ENCODE results near the gene ICOSLG. TPM values are rescaled to one million over a fixed set of nuclear protein-coding genes. Genes with fewer than 3 reads are reported as not detected.
A peak's percentile ranks its signal among the peaks of the same experiment; 100 is the strongest.

Gene ICOSLG
- total RNA-seq, 4 donors from 2014 or later = 0.54 to 2.9 (median 1.3) TPM

DNA sequence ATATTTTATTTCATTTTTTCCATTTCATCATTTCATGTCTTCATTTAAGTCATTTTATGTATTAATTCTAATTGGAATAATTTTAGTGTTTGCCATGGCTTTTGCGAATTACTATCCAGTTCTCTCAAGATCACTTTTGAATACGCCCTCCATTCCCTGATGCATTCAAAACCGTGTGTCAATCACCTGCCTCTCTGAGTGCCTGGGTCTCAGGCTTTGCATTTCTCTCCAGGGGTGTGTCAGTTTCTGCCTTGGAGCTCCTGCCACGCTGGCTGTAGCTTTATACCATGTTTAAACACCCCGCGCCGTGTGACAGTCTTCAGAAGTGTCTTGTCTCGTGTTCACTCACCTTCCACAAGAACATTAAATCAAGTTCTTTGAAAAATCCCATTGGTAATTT is 28.3 kb upstream of the ICOSLG start:
- Histone ChIP-seq H3K36me3 (no peaks in the 10 kb centered on the region), H3K27ac (no peak overlapping the region), H3K27me3 (no peaks in the 10 kb centered on the region), H3K4me3 (replicated peaks in 1 of 3) (no peak overlapping the region), H3K4me1 (no peaks in the 10 kb centered on the region), H3K9me3 (no peaks in the 10 kb centered on the region)
- 80 to 83% methylated on average over 8 of the region's 8 CpGs for WGBS, 2 donors
- intact Hi-C loops (cut with DNase I) = no loop called here
- no peak for DNase-seq
- TF ChIP-seq POLR2A (IDR thresholded peaks at IDR 0.05) = no peak
- no peak for TF ChIP-seq CTCF (IDR thresholded peaks at IDR 0.05)

- DNase-seq = no peak
- Histone ChIP-seq H3K27me3 (no peaks in the 10 kb centered on the region), H3K4me3 (replicated peaks in 1 of 3) (no peak overlapping the region), H3K36me3 (no peaks in the 10 kb centered on the region), H3K9me3 (no peaks in the 10 kb centered on the region), H3K27ac (no peak overlapping the region), H3K4me1 (no peaks in the 10 kb centered on the region)
- TF ChIP-seq CTCF (IDR thresholded peaks at IDR 0.05) = peak in 1 of 6 experiments; percentile 4
- no peak for TF ChIP-seq POLR2A (IDR thresholded peaks at IDR 0.05)
- WGBS, 2 donors = 74 to 86% methylated on average over 19 of the region's 19 CpGs
- intact Hi-C loops (cut with DNase I) = no loop called here
These were observed 27.0 kb upstream of the ICOSLG start for GRCh38 chr21:44267655-44268142.

GRCh38 chr21:44265734-44266270 is 25.1 kb upstream of the ICOSLG start:
- H3K4me1 ChIP-seq = no peaks in the 10 kb centered on the region
- H3K9me3 ChIP-seq = no peaks in the 10 kb centered on the region
- H3K36me3 ChIP-seq = no peaks in the 10 kb centered on the region
- WGBS, 2 donors = 97 to 98% methylated on average over 7 to 9 of the region's 17 CpGs
- TF ChIP-seq POLR2A (IDR thresholded peaks at IDR 0.05) (no peak), CTCF (IDR thresholded peaks at IDR 0.05) (no peak)
- intact Hi-C loops (cut with DNase I) = no loop called here
- no peaks in the 10 kb centered on the region for H3K27me3 ChIP-seq
- DNase-seq = no peak
- H3K4me3 ChIP-seq (replicated peaks in 1 of 3) = no peak overlapping the region
- H3K27ac ChIP-seq = no peak overlapping the region

DNA sequence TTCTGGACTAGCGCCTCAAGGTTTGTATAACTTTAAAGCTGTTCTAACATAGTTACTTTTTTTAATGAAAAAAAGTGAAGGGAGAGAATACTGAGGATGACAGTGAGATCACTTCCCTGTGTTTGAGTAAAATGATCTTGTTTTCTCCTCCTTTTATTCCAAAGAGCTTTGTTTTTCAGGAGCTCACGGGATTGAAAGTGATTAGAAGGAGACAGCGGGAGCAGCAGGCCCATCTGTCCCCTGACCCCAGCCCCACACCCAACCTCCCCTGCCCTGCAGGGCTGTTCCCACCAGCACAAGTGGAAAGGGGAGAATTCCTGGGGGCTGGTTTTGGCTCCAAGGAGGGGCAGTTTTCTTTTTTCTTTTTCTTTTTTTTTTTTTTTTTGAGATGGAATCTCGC is 23.0 kb upstream of the ICOSLG start:
- no peak overlapping the region for H3K4me3 ChIP-seq (replicated peaks in 1 of 3)
- H3K9me3 ChIP-seq = no peaks in the 10 kb centered on the region
- no peaks in the 10 kb centered on the region for H3K4me1 ChIP-seq
- no peak for DNase-seq
- TF ChIP-seq CTCF (IDR thresholded peaks at IDR 0.05) (no peak), POLR2A (IDR thresholded peaks at IDR 0.05) (no peak)
- no peak overlapping the region for H3K27ac ChIP-seq
- intact Hi-C loops (cut with DNase I) = no loop called here
- no peaks in the 10 kb centered on the region for H3K36me3 ChIP-seq
- no peaks in the 10 kb centered on the region for H3K27me3 ChIP-seq
- 83 to 84% methylated on average over 4 of the region's 4 CpGs for WGBS, 2 donors

GRCh38 chr21:44263221-44263760 is 22.5 kb upstream of the ICOSLG start:
- no peak overlapping the region for H3K27ac ChIP-seq
- intact Hi-C loops (cut with DNase I) = no loop called here
- no peaks in the 10 kb centered on the region for H3K4me1 ChIP-seq
- no peak for DNase-seq
- no peaks in the 10 kb centered on the region for H3K36me3 ChIP-seq
- no peaks in the 10 kb centered on the region for H3K27me3 ChIP-seq
- H3K4me3 ChIP-seq (replicated peaks in 1 of 3) = no peak overlapping the region
- no peaks in the 10 kb centered on the region for H3K9me3 ChIP-seq
- TF ChIP-seq POLR2A (IDR thresholded peaks at IDR 0.05) (no peak), CTCF (IDR thresholded peaks at IDR 0.05) (no peak)
- WGBS, 2 donors = 39 to 44% methylated on average over 13 to 18 of the region's 18 CpGs
